ENCODE results near the gene PALD1. TPM values are rescaled to one million over a fixed set of nuclear protein-coding genes. Genes with fewer than 3 reads are reported as not detected.
A peak's percentile ranks its signal among the peaks of the same experiment; 100 is the strongest.

Gene PALD1
- total and polyA plus RNA-seq, 2 of the 13 experiments (the other 11 are each of a cell fraction or from before 2014, with no cell fraction given): 0.07 to 0.09 TPM

DNA sequence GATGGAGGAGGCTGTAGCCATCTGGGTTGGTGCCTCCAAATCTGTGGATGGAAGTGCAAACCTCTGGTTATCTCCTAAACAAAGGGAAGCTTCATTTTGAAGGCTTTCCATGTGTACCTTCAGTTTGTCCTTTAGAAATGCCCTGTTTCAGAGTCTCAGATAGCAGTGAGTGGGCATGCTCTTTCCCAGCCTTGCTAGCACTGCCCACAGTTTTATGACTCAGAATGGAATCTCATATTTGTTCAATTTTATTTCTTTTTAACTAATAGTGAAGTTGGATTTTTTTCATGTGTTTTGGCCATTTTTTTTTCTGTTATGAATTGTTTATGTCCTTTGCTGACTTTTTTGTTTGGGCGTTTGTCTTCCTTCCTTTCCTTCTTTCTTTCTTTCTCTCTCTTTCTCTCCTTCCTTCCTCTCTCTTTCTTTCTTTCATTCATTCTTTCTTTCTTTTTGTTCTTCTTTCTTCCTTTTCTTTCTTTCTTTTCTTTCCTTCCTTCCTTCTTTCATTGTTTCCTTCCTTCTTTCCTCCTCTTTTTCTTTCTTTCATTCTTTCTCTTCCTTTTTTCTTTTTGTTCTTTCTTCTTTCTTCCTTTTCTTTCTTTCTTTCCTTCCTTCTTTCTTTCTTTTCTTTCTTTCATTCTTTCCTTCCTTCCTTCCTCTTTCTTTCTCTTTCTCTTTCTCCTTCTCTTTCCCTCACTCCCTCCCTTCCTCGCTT is 98.4 kb downstream of the PALD1 start (continued):
- TF ChIP-seq, protein P1, sequence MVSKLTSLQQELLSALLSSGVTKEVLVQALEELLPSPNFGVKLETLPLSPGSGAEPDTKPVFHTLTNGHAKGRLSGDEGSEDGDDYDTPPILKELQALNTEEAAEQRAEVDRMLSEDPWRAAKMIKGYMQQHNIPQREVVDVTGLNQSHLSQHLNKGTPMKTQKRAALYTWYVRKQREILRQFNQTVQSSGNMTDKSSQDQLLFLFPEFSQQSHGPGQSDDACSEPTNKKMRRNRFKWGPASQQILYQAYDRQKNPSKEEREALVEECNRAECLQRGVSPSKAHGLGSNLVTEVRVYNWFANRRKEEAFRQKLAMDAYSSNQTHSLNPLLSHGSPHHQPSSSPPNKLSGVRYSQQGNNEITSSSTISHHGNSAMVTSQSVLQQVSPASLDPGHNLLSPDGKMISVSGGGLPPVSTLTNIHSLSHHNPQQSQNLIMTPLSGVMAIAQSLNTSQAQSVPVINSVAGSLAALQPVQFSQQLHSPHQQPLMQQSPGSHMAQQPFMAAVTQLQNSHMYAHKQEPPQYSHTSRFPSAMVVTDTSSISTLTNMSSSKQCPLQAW (CRISPR knock-in tag; IDR thresholded peaks at IDR 0.05): no peak
- TF ChIP-seq RELA (CRISPR knock-in tag; IDR thresholded peaks at IDR 0.05): no peak

DNA sequence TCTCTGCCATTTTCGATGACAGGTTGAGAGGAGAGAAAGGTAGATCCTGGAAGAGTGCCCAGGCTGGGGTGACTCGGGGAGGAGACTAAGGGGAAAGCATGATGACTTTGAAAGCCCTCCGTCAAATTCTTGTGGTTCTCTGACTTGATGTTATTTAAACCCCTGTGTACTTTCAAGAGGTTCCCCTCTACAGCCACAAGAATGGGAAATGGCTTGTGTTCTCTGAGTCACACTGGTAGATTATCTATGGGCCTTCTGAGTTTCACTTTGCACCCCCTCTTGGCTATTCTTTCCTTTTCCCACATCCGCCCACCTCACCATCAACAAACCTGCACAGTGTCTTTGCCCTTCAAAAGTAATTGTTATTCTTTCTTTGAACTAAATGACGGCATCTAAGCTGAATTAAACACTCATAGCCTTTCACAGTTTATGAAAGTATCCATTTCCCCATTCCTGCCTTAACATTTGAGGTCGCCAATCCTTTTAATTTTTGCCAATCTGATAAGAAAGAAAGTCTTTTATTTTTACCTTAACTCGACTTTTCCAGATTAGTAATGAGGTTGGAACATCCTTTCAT is 99.9 kb downstream of the PALD1 start:
- ATAC-seq (no peak), FAIRE-seq (no peak), DNase-seq (ENCODE audit: low spot score) (peak; percentile 68)
- in situ Hi-C loops (cut with HindIII; ENCODE audit: extremely low pct_ligation_motif_present, low pct_unique_long_range_greater_than_20kb): no loop called here
- Histone ChIP-seq H3K9me3 (ENCODE audit: low read length) (no peaks in the 10 kb centered on the region), H3K27ac (ENCODE audit: extremely low read length, insufficient read depth, low read length) (no peak overlapping the region), H3K4me3 (replicated peaks in 1 of 3; ENCODE audit: insufficient read depth in 1 of 3, low read depth in 2 of 3, low read length in 3 of 3) (no peak overlapping the region), H3K79me2 (ENCODE audit: insufficient read depth, low read length) (no peaks in the 10 kb centered on the region), H2AFZ (ENCODE audit: low read length) (no peak overlapping the region), H3K27me3 (ENCODE audit: control insufficient read depth in 1 of 2, insufficient read depth in 2 of 2, low read length in 2 of 2) (no peaks in the 10 kb centered on the region), H3K36me3 (replicated peaks in 1 of 2; ENCODE audit: control insufficient read depth in 1 of 2, insufficient read depth in 2 of 2, low read length in 2 of 2) (no peaks in the 10 kb centered on the region), H4K20me1 (ENCODE audit: insufficient read depth, low read length) (no peaks in the 10 kb centered on the region), H3K4me1 (ENCODE audit: insufficient read depth, low read length) (no peaks in the 10 kb centered on the region), H3K9ac (ENCODE audit: insufficient read depth, low read depth, low read length) (no peak overlapping the region), H3K4me2 (ENCODE audit: low read depth, low read length) (no peak overlapping the region)
- TF ChIP-seq EP300 (IDR thresholded peaks at IDR 0.05; ENCODE audit: low read depth in 2 of 2, low read length in 2 of 2) (0 out of 4 replicates have a peak, but pooled peaks of 1 of the 2 experiments have one; percentile 19), EP300 (CRISPR knock-in tag; IDR thresholded peaks at IDR 0.05; ENCODE audit: borderline replicate concordance) (no peak), ZNF564 (CRISPR knock-in tag; IDR thresholded peaks at IDR 0.05) (no peak)
- intact Hi-C loops (cut with micrococcal nuclease; ENCODE audit: unreplicated experiment): no loop called here
- WGBS (ENCODE audit: low lambda C conversion rate): 6% methylated on average over 7 of the region's 7 CpGs
- BruUV-seq (replicated peaks): no TSS peak
- ChIA-PET POLR2A (no interaction called here), CTCF (ENCODE audit: low intra/inter-chr PET ratio, low total read pairs) (no interaction called here)

Measured in HepG2 (cell line).